Endothelial cell (in vitro differentiated cells): ENCODE data around the gene EAF2. TPM values are rescaled to one million over a fixed set of nuclear protein-coding genes. Genes with fewer than 3 reads are reported as not detected.
"Not testable (repeated sequence)": the region's sequence is repeated elsewhere in the genome, so short reads cannot be mapped to it uniquely, and the experiment has no call there.

Experiments
- DNase-seq: peaks from one replicate; pipeline ENCODE4 v3.0.0; 2021; ENCODE audit warnings: low spot score
- H3K27ac Mint-ChIP-seq: one replicate; pipeline ENCODE4 v1.8.0; 2021; ENCODE audit warnings: mixed read lengths, inconsistent platforms; ENCODE audit not compliant: unreplicated experiment
- H3K27me3 Mint-ChIP-seq: one replicate; pipeline ENCODE4 v1.8.0; 2021; ENCODE audit warnings: mild to moderate bottlenecking, moderate library complexity, mixed read lengths, inconsistent platforms; ENCODE audit not compliant: unreplicated experiment
- H3K36me3 Mint-ChIP-seq: one replicate; pipeline ENCODE4 v1.8.0; 2021; ENCODE audit warnings: mild to moderate bottlenecking, low read depth, mixed read lengths, inconsistent platforms; ENCODE audit not compliant: unreplicated experiment
- H3K4me1 Mint-ChIP-seq: one replicate; pipeline ENCODE4 v1.8.0; 2021; ENCODE audit warnings: mild to moderate bottlenecking, mixed read lengths, inconsistent platforms; ENCODE audit not compliant: unreplicated experiment
- H3K4me3 Mint-ChIP-seq: one replicate; pipeline ENCODE4 v1.8.0; 2021; ENCODE audit warnings: mild to moderate bottlenecking, mixed read lengths, inconsistent platforms; ENCODE audit not compliant: unreplicated experiment
- H3K9me3 Mint-ChIP-seq: one replicate; pipeline ENCODE4 v1.8.0; 2021; ENCODE audit warnings: mixed read lengths, inconsistent platforms; ENCODE audit not compliant: unreplicated experiment
- CTCF ChIP-seq: fragments of 200-600 bp; sonication (generic); IDR thresholded peaks from one replicate; pipeline ENCODE4 v1.5.0; 2021; ENCODE audit warnings: antibody characterized with exemption; ENCODE audit not compliant: unreplicated experiment
- total RNA-seq: library from RNA; stranded (reverse); fragmentation: NEBNext Ultra II Directional; extraction: Animal tissue kit (Norgen Biotek cat#: 25700); gene quantifications from one replicate; pipeline ENCODE4 v1.2.1, GENCODE V29; 2021; ENCODE audit not compliant: unreplicated experiment

The EAF2 gene
- total RNA-seq, 1 donor from 2014 or later = 4.0 TPM

GRCh38 chr3:121855555-121855954 is 20.5 kb downstream of the EAF2 start:
- TF ChIP-seq CTCF = peak; percentile 38
- no peak for DNase-seq
- Mint-ChIP-seq H3K36me3 (no peaks in the 10 kb centered on the region), H3K4me1 (peaks cover 12% of the 10 kb centered on the region), H3K4me3 (no peak overlapping the region), H3K9me3 (no peaks in the 10 kb centered on the region), H3K27me3 (no peaks in the 10 kb centered on the region), H3K27ac (no peak overlapping the region)

GRCh38 chr3:121857778-121858177 is 22.8 kb downstream of the EAF2 start:
- H3K27ac Mint-ChIP-seq, H3K4me3 Mint-ChIP-seq, H3K27me3 Mint-ChIP-seq, H3K36me3 Mint-ChIP-seq, DNase-seq, H3K9me3 Mint-ChIP-seq: not testable (repeated sequence)
- peaks cover 12% of the 10 kb centered on the region for H3K4me1 Mint-ChIP-seq

- not testable (repeated sequence) for H3K36me3 Mint-ChIP-seq, H3K9me3 Mint-ChIP-seq, H3K27ac Mint-ChIP-seq, H3K27me3 Mint-ChIP-seq, H3K4me3 Mint-ChIP-seq, DNase-seq
- peaks cover 12% of the 10 kb centered on the region for H3K4me1 Mint-ChIP-seq
These were observed 28.2 kb downstream of the EAF2 start for GRCh38 chr3:121863247-121863646.

GRCh38 chr3:121863801-121864200 is 28.8 kb downstream of the EAF2 start:
- H3K4me1 Mint-ChIP-seq = peaks cover 12% of the 10 kb centered on the region
- no peak overlapping the region for H3K27ac Mint-ChIP-seq
- no peak for TF ChIP-seq CTCF
- H3K9me3 Mint-ChIP-seq = no peaks in the 10 kb centered on the region
- H3K4me3 Mint-ChIP-seq = no peak overlapping the region
- H3K36me3 Mint-ChIP-seq = peaks cover 9% of the 10 kb centered on the region
- no peak for DNase-seq
- no peaks in the 10 kb centered on the region for H3K27me3 Mint-ChIP-seq

GRCh38 chr3:121869736-121870135 is 34.7 kb downstream of the EAF2 start:
- Mint-ChIP-seq H3K27me3 (no peaks in the 10 kb centered on the region), H3K36me3 (no peaks in the 10 kb centered on the region), H3K4me3 (no peak overlapping the region), H3K27ac (no peak overlapping the region), H3K4me1 (no peaks in the 10 kb centered on the region), H3K9me3 (no peaks in the 10 kb centered on the region)
- DNase-seq = no peak
- no peak for TF ChIP-seq CTCF

GRCh38 chr3:121870717-121871116 is 35.7 kb downstream of the EAF2 start:
- Mint-ChIP-seq H3K9me3 (no peaks in the 10 kb centered on the region), H3K27me3 (no peaks in the 10 kb centered on the region), H3K4me1 (no peaks in the 10 kb centered on the region), H3K27ac (no peak overlapping the region), H3K4me3 (no peak overlapping the region), H3K36me3 (no peaks in the 10 kb centered on the region)
- no peak for TF ChIP-seq CTCF
- DNase-seq = no peak
